ENCODE results near the gene AMBP. TPM values are rescaled to one million over a fixed set of nuclear protein-coding genes. Genes with fewer than 3 reads are reported as not detected.

Gene AMBP
- total RNA-seq, 1 experiment from 2014 or later: 4.4 TPM

DNA sequence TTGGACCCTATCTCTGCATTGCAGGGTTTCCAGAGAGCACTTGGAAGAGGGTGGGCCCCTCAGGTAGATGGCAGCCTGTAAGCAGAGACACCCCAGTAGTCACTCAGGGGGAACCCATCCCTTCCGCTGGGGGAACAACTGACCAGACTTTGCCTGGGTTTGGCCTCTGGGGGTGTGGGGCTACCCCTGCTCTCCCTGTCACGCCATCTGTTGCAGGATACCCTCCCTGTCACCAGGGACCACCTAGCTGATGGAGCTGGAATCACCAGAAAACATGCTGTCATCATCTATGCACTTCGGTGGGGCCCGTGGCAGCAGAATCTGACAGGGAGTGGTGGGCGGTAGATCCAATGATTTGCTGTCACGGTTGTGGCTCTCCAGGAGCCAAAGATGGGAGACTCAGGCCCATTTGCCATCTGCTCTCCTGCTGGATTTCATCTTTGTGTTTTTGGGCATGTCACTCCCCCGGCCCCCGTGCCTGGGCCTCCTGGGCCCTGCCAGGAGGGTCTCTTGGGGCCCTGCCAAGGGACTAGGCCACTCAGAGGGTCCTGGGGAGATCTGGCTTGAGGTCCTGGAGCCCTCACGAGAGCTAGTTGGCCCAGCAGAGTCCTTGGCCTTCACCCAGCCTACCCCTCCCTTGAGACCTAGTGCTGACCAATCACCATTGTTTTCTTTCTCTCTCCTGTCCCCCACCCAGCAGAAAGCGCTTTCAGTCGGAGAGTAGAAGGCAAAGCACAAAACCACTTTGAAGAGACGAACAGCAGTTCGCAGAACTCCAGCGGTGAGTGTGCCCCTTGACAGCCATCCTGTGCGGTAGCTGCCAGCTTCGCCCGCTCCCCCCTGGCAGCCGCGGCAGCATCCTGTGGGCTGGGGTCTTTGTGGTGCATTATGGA lies 45.9 kb downstream of the AMBP start:
- DNase-seq (ENCODE audit: low spot score): no peak

DNA sequence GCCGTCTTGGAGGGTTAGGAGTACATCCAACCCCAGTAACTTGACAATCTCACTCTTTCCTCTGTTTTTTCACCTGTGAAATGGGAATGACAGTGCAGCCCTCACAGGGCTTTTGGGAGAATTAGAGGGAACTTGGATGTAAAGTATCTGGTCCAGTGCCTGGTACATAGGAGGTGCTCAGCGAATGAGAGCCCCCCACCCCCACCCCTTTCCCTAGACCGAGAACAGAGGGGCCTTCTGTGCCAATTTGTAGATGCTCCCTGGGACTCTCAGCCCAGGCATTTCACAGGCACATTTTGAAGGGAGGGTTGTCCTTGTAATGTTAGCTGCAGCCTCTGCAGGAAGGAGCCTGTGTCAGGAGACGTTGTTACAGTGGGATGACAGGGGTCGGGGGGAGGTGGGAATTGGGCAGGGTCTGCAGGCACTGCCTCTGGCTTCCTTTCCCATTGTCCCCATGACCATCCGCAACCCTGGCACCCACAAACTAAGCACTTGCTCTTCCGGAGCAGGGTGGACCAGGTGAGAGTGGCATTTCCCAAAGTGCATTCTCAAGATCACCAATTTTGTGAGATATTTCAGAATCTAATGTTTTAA lies 47.0 kb downstream of the AMBP start:
- no peak for DNase-seq (ENCODE audit: low spot score)

DNA sequence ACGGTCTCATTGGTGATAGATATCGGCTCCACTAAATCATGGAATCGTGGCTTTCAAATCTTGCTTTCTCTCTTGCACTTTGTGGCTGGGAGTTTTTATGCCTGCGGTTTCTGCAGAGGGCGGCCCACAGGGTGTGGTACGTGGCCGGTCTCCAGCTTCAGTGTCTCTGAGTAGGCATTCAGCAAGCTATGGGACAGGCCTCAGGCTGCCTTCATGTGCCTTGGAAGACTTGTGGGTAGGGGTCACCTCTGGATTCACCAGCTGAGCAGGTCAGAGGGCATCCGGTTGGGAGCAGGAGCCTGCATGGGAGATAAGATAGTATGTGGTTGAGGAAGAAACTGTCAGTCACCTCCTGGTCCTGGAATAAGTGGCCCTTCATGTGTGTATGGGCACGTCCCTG lies 47.7 kb downstream of the AMBP start:
- no peak for DNase-seq (ENCODE audit: low spot score)

DNA sequence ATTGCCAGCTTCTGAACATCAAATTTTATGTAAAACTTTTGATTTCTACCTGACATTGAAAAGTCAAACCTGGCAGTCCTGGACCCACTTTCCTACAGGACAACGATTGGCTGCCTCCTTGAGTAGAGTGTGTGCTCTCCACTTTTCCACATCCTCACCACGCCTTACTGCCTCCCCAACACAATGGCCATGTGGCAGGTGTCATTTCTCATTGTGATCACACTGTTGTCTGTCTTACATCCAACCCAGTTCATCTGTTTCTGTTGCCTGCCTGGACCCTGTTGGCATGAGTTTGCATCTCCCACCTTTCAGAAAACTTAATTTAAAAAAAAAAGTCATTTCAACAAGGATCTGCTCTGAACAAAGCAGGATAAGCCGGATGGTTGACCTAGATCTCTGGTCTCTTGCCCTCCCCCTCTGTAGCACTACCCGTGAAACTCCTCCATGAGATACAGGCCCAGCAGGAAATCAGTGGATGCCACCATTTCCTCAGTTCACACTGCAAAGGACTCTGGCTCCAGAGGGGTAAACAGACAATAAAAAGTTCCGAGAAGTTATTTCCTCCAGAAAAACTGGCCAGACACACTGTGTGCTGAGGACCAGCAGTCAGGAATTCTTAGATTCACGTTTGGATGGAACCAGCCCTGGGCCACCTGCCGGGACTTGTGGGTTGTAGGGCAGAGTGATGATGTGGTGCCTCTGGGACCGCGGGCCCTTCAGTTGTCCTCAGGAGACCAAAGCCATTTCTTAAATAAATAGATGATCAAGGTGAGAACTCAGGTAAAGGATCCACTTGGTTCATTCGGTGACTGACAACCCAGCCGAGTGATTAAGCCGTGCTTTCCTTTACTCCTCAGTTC lies 48.6 kb downstream of the AMBP start:
- DNase-seq (ENCODE audit: low spot score): no peak

DNA sequence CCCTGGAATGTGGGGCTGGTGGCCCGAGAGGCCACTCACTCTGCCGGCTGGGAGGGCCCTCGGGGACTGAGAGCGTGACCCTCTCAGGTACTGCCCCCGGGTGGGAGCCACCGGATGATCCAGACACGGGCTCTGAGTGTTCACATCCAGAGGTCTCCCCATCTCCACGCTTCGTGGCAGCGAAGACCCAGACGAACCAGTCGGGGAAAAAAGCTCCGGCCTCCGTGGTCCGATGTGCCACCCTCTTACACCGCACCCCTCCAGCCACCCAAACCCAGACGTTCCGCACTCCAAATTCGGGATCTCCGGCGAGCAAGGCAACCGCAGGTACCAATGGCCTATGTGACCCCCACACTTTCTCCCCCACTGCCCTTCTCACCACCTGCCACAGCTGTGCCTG lies 49.5 kb downstream of the AMBP start:
- no peak for DNase-seq (ENCODE audit: low spot score)

DNA sequence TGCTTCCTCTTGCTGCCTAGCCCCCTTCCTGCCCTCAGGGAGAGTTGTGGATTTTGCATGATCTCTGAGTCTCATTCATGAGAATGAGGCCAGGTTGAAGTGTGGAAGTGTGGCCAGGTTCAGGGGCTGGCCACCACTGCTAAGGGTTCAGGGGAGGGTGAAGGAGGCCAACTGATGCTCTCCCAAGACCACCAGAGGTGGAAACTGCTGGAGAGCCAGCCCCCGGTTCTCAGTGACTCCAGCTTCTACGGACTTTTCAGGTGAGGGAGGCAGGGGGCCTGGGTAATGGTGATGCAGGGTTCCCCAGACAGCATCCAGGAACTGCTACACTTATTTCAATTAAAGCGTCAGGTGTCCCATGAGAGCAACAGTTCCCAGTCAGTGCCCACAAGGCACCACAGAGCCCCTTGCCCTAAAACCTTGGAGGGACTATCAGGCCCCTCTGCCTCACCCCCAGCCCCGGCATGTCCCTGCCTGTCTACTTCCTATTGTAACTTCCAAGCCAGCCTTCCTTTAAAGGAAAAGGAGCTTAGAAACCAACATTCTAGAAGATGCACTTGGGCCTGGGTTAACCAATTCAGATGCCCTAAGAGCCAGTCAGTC lies 50.1 kb downstream of the AMBP start:
- no peak for DNase-seq (ENCODE audit: low spot score)

DNA sequence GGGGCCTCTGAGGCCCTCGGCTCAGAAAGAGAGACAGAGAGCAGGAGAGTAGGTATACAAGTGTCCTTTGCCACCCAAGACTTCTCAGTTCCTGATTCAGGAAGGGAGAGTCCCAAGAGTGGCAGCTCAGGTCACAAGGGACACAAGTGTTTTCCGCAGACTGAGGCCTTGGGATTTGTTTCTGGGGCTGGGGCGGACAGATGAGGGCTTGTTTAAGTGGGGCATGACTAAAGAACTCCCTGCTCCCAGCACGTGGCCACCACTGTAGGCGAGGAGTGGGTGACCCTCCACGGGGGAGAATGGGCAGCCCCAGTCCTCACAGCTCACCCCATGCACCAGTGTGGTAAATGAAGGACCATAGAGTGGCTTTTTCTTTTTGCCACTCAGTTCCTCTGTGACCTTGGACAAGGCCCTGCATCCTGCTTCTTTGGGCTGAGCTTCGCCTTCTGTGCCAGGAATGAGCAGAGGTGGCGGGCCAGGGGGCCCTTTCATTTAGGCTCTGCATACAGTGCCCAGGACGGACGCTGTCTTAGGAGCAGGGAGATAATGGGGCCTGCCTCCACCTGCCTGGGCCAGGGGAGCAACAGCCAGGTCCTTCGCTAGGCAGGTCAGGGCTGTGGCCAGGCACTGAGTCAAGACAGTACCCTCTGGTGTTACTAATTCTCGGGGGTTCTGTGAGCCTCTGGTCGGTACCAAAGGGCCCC lies 50.8 kb downstream of the AMBP start:
- no peak for DNase-seq (ENCODE audit: low spot score)

DNA sequence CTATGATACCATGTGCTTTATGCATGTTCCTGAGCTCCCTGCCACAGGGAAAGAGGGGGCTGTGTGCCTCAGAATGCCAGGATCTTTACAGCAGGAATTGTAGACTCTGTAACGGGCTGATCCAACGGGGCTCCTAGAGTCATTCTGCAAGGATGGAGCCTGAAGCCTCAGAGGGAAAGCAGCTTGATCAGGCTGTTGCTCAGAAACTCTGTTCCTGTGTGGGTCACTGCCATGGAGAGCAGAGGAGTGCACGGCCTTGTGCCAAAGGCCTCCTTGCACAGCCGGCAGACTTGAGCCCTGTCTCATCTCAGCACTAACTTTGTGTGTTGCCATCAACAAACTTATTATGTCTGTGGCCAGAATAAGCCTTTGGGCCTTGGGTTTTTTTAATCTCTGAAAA lies 51.8 kb downstream of the AMBP start:
- DNase-seq (ENCODE audit: low spot score): no peak

DNA sequence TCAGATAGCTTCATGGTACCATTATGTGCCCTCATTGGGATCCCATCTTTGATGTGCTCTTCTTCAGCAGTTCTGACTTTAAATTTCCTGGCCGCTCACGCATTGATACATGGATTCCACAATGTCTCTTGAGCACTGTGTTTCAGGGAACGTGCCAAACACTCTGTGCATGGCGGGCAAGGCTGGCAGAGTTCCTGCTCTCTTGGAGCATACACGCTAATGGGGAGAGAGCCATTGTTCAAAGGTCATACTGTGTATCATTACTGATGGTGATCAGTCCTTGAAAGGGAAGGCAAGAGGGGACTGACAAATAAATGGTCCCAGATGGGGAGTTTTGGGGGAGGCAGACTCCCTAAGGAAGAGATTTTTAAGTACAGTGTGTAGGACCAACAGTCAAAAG lies 52.3 kb downstream of the AMBP start:
- no peak for DNase-seq (ENCODE audit: low spot score)

DNA sequence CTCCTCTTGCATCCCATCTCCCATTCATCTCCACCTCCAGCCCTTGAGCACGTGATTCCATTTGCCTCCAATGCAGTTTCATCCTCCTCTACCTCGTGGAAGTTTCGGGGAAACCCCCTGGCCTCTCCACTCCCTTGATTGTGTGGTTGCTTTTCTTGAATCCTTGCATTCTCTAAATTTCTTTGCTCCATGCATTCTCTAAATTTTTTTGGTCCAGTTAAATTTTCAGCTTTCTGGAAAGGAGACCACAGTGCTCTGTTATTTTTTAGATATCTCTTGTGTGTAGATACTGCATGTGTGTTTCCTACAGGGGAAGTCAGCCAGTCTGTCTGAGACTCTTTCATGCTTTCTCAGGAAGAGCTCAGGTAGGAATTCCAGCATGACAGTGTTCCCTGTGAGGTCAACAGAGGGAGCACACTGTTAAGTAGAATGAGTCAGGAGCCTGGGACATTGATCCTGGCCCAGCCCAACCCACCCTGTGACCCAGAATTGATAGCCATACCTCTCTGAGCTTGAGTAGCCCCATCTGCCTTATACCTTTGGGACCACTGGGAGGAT lies 52.8 kb downstream of the AMBP start:
- no peak for DNase-seq (ENCODE audit: low spot score)

DNA sequence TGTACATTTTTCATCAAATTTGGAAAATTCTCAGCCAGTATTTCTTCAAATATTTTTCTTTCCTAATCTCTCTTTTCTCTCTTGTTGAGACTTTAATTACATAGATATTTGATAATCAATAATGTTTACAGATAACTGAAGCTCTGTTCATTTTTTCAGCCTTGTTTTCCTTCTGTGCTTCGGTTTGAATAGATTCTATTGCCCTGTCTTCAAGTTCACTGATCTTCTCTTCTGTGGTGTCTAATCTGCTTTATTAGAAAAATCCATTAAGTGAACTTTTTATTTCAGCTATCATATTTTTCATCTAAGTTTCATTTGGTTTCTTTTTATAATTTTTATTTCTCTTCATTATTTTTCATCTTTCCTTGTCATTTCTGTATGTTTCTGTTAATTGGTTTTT lies 54.1 kb downstream of the AMBP start:
- no peak for DNase-seq (ENCODE audit: low spot score)

DNA sequence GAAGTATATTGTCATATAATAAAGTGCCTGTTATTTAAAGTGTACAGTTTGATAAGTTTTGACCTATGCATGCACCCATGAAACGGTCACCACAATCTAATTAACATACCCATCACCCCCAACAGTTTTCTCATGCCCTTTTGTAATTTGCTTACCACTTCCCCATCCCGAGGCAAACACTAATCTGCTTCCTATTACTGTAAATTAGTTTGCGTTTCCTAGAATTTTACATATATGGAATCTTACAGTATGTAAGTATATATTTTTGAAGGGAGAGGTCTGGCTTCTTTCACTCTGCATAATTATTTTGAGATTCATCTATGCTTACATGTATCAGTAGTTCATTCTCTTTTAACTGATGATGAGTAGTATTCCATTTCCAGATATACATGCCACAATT lies 56.5 kb downstream of the AMBP start:
- no peak for DNase-seq (ENCODE audit: low spot score)

DNA sequence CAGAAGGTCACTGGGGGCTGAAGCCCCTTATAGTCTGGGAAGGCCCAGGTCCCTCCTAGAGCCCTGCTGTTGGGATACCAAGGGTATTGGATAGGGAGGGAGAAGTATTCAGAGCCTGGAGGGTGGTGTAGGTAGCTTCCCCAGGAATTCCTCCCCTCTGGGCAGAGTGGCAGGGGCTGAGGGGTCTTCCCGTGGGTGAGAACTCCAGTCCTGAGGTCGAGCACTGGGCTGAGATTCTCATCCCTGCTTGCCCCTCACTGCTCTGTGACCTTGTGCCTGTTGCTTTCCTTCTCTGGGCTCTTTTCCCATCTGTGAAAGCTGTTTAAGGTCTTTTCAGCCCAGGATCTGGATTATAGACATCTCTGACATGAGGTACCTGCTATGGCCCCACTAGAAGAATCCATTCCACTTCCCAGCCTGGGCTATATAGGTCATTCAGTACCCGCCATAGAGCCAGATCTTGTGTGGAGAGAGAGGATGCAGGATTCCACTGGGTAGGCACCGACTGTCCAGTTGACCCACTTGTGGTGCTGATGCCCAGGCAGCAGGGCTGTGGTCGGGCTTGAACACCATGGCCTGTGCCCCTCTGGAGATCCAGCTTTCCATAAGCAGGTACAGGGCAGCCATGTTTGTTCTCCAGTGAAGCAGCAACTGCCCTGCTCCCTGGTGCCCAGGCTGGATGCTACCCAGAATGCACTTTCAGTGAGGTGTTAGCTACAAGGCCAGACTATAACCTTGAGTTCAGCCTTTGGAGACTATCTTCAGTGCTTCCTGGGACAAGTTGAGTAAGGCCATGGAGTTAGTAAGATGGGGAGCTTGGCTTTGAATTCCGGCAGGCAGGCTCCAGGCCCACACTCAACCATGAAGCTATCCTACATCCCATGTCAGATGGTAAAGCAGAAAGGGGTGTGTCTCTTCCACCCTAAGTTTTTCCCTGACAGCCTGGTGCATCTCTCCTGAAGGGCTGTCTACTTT lies 60.1 kb downstream of the AMBP start:
- DNase-seq (ENCODE audit: low spot score): no peak

DNA sequence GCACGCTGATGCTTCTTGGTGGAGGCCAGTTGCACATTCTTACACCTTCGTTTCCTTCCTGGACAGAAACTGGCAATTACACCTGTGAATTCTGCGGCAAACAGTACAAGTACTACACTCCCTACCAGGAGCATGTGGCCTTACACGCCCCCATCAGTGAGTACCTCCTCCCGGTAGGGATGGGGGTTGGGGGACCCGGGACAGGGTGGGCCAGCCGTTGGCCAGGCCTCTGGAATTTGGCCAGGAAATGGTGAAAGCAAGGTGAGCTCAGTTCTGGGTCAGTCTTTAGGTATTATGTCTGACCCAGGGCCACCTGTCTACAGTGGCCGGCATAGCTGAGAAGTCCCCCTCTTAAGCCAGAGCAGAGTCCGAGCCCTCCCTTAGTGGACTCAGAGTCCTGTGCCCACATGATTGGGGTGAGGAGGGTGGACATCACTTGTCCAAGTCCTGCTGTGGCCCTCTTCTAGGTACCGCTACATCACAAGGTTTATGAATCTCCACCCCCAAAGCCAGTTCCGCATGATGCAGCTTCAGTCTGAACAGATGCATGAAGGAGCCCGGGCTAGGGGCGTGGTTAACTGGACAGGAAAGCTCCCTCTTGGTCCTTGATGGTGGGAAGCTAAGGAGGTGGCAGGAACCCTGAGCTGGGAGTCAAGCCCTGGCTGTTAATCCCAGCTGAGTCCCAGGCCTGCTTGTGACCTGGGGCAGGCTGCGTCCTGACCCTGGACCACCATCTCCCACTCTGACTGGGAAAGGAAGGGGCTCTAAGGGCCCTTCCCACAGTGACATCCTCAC lies 61.3 kb downstream of the AMBP start:
- no peak for DNase-seq (ENCODE audit: low spot score)

DNA sequence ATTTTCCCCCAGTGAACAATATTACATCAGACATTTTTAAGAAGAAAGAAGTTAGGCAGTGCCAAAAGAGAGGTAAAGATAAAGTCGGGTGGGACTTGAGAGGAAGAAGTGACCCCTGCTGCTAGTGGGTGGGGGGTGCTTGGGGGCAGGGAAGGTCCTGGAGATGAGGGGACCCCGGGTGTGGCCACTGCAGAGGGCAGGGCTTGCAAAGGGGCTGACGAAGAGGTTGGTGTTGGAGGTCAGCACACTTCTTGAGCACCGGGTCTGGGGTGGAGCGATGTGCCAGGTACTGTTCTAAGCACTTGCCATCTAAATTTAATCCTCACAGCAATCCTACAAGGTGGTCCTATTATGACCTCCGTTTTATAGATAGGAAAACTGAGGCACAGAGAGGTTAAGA lies 62.0 kb downstream of the AMBP start:
- DNase-seq (ENCODE audit: low spot score): no peak

DNA sequence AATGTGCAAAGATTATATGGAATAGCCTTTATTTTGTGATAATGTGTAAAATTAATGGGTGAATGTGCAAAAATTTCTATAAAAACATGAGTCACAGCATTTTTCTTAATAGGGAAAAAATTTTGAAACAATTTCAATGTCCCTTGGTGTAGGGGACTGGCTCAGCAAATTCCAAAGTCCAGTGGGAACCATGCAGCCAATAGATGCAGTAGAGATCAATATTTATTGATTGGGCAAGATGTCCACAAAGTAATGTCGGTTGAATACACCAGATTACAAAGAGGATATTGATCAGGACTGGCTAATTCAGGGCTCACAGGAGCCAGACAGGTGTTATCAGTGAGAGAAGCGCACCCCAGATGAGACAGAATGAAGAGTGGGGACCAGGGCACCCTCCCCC lies 62.5 kb downstream of the AMBP start:
- DNase-seq (ENCODE audit: low spot score): no peak

DNA sequence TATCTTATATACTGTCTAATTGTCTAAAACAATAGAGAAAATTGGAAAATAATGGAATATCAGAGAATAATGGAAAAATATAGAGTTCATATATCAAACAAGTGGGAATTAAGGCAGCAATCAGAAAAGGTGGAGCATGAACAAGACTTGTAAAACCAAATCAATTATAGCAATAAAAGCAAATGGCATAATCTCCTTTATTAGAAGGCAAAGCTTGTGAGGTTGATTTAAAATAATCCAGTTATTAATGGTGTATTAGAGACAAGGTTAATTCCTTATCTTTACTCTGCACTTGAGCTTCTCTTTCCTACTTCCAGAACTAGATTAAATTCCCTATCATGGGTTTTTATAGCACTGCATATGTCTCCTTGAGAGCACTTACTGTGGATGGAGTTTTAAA lies 64.1 kb downstream of the AMBP start:
- no peak for DNase-seq (ENCODE audit: low spot score)

DNA sequence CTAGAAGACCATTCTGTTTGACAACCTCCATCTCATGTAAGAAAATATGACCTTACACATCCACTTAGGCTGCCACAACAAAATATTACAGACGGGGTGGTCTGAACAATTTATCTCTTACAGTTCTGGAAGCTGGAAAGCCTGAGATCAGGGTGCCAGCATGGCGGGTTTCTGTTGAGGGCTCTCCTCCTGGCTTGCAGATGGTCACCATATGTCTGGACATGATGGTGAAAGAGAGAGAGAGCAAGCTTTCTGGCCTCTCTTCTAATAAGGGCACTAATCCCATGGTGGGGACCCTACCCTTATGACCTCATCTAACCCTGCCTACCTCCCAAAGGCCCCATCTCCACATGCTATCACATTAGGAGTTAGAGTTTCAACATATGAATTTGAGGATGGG lies 66.0 kb downstream of the AMBP start:
- no peak for DNase-seq (ENCODE audit: low spot score)

DNA sequence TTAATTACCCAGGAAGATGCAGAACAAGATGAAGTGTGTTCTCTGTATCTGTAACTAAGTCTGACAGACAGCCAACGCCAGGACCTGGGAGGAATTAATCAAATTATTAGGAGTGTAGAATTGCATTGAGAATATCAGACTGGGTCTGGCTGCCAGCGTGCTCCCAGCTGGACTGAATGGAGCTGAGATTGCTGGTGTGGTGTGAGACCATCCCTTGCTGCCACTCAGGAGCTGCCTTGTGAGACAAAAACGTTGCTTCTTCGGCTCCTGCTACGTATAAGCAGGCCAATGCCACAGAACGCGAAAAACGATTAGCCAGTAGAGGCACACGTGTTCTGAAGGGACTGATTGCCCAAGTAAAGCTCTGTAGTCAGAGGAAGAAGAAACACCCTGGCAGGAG lies 66.8 kb downstream of the AMBP start:
- DNase-seq (ENCODE audit: low spot score): no peak

Data from HT-29 (cell line).